Body of pancreas (tissue), 4 donors: Measurements from ENCODE around the gene DYRK1A. TPM values are rescaled to one million over a fixed set of nuclear protein-coding genes. Genes with fewer than 3 reads are reported as not detected.

Source experiments
- ATAC-seq: fragments of 150-250 bp; one replicate; pipeline ENCODE4 v1.9.1; 2016
- DNase-seq, 4 donors: peaks; one replicate each; pipeline ENCODE4 v3.0.0-alpha.2; 2019
- H3K27ac ChIP-seq, 4 donors: fragments of 200-600 bp; sonication (generic); 1 replicate in 3 of 4; 2 replicates in 1 of 4; pipeline versions ENCODE4 v1.5.1 to v1.6.1; 2016 to 2019; ENCODE audit warnings: mild to moderate bottlenecking in 1 of 4, mixed read lengths in 1 of 4, moderate library complexity in 1 of 4
- H3K27me3 ChIP-seq, 2 donors: fragments of 200-600 bp; sonication (generic); one replicate each; pipeline ENCODE4 v1.6.0; 2016; ENCODE audit warnings: mild to moderate bottlenecking in 1 of 2
- H3K36me3 ChIP-seq, 2 donors: fragments of 200-600 bp; sonication (generic); replicated peaks in 1 of 2; 2 replicates each; pipeline ENCODE4 v1.5.1; 2016; ENCODE audit warnings: low read depth in 2 of 2; ENCODE audit not compliant: insufficient read depth in 1 of 2
- H3K4me1 ChIP-seq: fragments of 200-600 bp; sonication (generic); one replicate; pipeline ENCODE4 v1.6.0; 2016
- H3K4me3 ChIP-seq, 2 donors: fragments of 200-600 bp; sonication (generic); 1 replicate in 1 of 2; 2 replicates in 1 of 2; pipeline ENCODE4 v1.5.1; 2016 to 2019
- H3K9me3 ChIP-seq, 3 donors: fragments of 200-600 bp; sonication (generic); 1 replicate in 2 of 3; 2 replicates in 1 of 3; pipeline ENCODE4 v1.5.1; 2016
- POLR2A ChIP-seq, 3 donors: fragments of 450-650 bp; IDR thresholded peaks; one replicate each; pipeline ENCODE4 v1.6.1; 2016; ENCODE audit warnings: antibody characterized with exemption in 3 of 3, mild to moderate bottlenecking in 2 of 3
- WGBS, 2 donors: methylation state at CpG; one replicate each; pipeline ENCODE4 v1.1.5; 2017; 5-methylcytosine and 5-hydroxymethylcytosine counted together
- intact Hi-C: fragments of 100-400 bp; cut with DNase I; formaldehyde crosslinking; loops from one replicate; pipeline ENCODE4 v1.15.1; 2023
- total RNA-seq, 2 donors: library from RNA; depleted of rRNA; stranded (reverse); fragments of >200 nt; gene quantifications; one replicate each; pipeline ENCODE4 v1.1.0, GENCODE V29; 2016
- TF ChIP-seq, protein P1 (sequence below), 7 experiments: fragments of 450-650 bp in 4 of 7; fragments of 200-600 bp in 3 of 7; sonication (generic) in 3 of 7; IDR thresholded peaks; one replicate each; pipeline ENCODE4 v1.5.1; 2016 to 2019; ENCODE audit warnings: antibody characterized with exemption in 7 of 7

The DYRK1A gene
- total RNA-seq, 2 donors from 2014 or later = 42.5 to 44.1 TPM

DNA sequence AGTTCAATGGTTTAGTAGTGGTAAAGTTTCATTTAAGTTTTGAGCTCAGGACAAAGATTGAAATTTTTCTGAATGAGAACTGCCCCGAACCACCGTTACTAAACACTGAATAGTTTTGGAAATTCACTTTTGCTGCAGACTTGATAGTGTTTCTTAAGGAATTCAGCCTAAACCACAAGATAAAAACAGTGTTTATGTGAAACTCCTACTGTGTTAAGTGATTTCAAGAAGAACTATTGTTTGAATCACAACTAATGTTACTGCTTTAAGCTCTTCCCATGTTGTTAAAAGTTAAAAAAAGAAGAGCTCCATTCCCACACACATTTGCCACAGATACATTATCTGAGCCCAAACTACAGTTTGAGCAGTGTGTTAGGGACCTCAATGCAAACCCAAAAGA, 159.2 kb downstream of the DYRK1A start:
- Histone ChIP-seq H3K36me3 (no peaks in the 10 kb centered on the region), H3K27ac (no peak overlapping the region), H3K4me3 (no peak overlapping the region), H3K27me3 (no peaks in the 10 kb centered on the region), H3K4me1 (peaks cover 2% of the 10 kb centered on the region), H3K9me3 (no peaks in the 10 kb centered on the region)
- WGBS, 2 donors = 92 to 96% methylated on average over 2 of the region's 2 CpGs
- ATAC-seq (no peak), DNase-seq (no peak)
- no peak for TF ChIP-seq POLR2A (IDR thresholded peaks at IDR 0.05)
- TF ChIP-seq, protein P1, sequence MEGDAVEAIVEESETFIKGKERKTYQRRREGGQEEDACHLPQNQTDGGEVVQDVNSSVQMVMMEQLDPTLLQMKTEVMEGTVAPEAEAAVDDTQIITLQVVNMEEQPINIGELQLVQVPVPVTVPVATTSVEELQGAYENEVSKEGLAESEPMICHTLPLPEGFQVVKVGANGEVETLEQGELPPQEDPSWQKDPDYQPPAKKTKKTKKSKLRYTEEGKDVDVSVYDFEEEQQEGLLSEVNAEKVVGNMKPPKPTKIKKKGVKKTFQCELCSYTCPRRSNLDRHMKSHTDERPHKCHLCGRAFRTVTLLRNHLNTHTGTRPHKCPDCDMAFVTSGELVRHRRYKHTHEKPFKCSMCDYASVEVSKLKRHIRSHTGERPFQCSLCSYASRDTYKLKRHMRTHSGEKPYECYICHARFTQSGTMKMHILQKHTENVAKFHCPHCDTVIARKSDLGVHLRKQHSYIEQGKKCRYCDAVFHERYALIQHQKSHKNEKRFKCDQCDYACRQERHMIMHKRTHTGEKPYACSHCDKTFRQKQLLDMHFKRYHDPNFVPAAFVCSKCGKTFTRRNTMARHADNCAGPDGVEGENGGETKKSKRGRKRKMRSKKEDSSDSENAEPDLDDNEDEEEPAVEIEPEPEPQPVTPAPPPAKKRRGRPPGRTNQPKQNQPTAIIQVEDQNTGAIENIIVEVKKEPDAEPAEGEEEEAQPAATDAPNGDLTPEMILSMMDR (IDR thresholded peaks at IDR 0.05) = no peak
- intact Hi-C loops = no loop called here

DNA sequence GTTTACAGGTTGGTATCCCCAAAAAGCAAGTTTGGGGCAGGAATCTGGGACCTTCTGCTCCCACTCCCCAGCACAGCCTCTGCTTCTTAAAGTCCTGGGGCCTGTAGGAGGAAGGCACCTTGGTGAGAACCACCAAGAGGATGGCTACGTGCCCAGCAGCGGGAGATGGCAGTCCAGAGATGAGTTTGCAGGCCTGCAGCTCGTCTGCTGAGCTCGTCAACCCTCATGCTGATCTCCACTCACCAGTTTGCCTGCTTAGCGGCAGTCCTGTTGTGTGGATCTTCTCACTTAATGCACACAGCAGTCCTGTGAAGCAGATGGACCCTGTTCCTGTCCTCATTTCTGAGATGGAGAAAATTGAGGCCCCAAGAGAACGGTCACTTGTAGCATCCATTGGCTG, 160.5 kb downstream of the DYRK1A start:
- Histone ChIP-seq H3K27ac (no peak overlapping the region), H3K4me3 (no peak overlapping the region), H3K27me3 (no peaks in the 10 kb centered on the region), H3K4me1 (peaks cover 11% of the 10 kb centered on the region), H3K9me3 (no peaks in the 10 kb centered on the region), H3K36me3 (no peaks in the 10 kb centered on the region)
- no peak for TF ChIP-seq POLR2A (IDR thresholded peaks at IDR 0.05)
- TF ChIP-seq, protein P1 (IDR thresholded peaks at IDR 0.05) = no peak
- WGBS, 2 donors = 89 to 93% methylated on average over 6 of the region's 6 CpGs
- ATAC-seq = no peak
- DNase-seq = no peak
- intact Hi-C loops = no loop called here

DNA sequence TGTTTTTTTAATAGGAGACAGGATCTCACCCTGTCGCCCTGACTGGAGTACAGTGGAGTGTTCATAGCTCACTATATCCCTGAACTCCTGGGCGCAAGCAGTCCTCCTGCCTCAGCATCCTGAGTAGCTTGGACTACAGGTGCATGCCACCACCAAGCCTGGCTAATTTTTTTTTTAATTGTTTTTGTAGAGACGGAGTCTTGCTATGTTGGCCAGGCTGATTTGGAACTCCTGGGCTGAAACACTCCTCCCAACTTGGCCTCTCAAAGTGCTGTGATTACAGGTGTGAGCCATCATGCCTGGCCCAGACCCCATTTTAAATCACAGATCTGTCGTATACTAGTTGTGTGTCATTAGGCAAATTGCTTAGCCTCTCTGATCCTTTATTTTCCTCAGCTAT, 161.1 kb downstream of the DYRK1A start:
- Histone ChIP-seq H3K4me1 (peaks cover 12% of the 10 kb centered on the region), H3K4me3 (no peak overlapping the region), H3K9me3 (no peaks in the 10 kb centered on the region), H3K27me3 (no peaks in the 10 kb centered on the region), H3K27ac (no peak overlapping the region), H3K36me3 (no peaks in the 10 kb centered on the region)
- 92 to 95% methylated on average over 4 of the region's 4 CpGs for WGBS, 2 donors
- TF ChIP-seq, protein P1 (IDR thresholded peaks at IDR 0.05) = no peak
- no peak for TF ChIP-seq POLR2A (IDR thresholded peaks at IDR 0.05)
- DNase-seq (no peak), ATAC-seq (no peak)
- intact Hi-C loops = no loop called here

DNA sequence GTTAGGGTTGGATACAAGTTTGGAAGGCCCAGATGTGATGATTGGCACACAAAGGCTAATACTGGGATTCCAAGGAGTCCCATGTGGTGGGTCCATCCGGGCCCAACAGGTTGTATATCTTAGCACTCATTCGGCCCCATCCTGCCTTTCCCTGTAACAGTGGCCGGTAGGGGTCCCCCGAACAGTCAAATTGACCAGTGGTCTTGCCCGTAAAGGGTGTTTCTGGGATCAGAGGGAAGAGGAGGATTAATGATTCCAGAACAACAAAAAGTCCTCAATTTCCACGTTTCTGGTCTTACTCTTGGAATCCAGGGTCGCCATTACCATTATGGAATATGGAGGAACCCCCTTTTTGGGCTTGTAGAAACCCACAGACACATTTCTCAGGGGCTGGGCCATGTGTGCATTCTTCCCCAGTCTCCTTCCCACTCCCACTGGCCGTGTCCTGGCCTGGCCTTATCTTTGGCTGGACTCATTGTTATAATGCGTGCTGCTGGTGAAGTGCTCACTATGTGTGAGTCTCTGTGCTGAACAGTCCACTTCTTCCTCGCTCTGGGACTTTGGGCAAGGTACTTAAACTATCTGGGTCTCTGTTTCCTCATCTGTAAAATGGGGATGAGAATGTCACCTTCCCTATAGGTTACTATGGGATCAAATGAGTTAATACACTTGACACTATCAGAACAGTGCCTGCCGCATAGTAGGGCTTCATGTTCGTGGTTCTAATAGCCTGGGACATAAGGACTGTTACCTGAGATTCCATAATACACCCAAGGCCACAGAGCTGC, 161.8 kb downstream of the DYRK1A start:
- Histone ChIP-seq H3K36me3 (no peaks in the 10 kb centered on the region), H3K27ac (no peak overlapping the region), H3K4me1 (peaks cover 18% of the 10 kb centered on the region), H3K4me3 (no peak overlapping the region), H3K9me3 (no peaks in the 10 kb centered on the region), H3K27me3 (no peaks in the 10 kb centered on the region)
- ATAC-seq = no peak
- 74 to 75% methylated on average over 12 of the region's 12 CpGs for WGBS, 2 donors
- TF ChIP-seq POLR2A (IDR thresholded peaks at IDR 0.05) = no peak
- TF ChIP-seq, protein P1 (IDR thresholded peaks at IDR 0.05) = no peak
- intact Hi-C loops = no loop called here
- DNase-seq = no peak

DNA sequence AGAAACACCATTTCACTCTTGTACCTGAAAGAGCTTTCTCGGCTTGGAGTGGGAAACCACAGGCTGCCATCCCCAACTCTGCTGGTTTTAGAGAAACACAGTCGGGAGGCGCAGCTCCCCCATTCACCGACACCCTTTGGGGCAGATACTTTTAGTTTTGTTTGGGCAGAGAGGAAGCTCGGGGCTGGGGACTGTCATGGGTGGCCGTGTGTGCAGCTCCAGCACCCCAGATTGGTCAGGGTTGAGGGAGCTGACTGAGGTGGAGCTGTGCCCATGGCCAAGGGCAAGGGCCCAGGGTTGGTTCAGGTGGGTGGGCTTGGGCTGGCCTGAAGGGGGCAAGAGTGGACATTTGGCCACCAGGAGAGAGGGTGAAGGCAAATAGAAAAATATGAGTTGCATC, 163.1 kb downstream of the DYRK1A start:
- Histone ChIP-seq H3K9me3 (no peaks in the 10 kb centered on the region), H3K27me3 (no peaks in the 10 kb centered on the region), H3K4me3 (no peak overlapping the region), H3K4me1 (peaks cover 20% of the 10 kb centered on the region), H3K27ac (no peak overlapping the region), H3K36me3 (no peaks in the 10 kb centered on the region)
- no peak for TF ChIP-seq POLR2A (IDR thresholded peaks at IDR 0.05)
- TF ChIP-seq, protein P1 (IDR thresholded peaks at IDR 0.05) = no peak
- DNase-seq = no peak
- intact Hi-C loops = no loop called here
- ATAC-seq = no peak
- 72 to 91% methylated on average over 4 to 6 of the region's 6 CpGs for WGBS, 2 donors
